Measurements from ENCODE around the gene CGB5.

DNA sequence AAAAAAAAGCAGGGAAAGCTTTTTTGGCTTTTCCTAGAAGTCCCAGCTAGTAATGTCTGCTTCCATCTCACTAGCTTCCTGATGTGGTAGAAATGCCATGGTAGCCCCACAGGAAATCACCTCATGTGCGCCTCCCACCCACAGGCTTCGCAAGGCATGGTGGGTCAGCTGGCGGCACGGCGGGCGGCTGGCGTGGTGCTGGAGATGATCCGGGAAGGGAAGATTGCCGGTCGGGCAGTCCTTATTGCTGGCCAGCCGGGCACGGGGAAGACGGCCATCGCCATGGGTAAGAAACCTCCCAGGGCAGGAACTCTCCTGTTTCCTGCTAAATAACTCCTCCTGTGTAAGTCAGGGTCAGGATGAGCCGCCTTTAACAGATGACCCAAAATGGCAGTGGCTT is 39.5 kb upstream of the CGB5 start:
- no peak for TF ChIP-seq TARDBP (IDR thresholded peaks at IDR 0.05)
- TF ChIP-seq ELF4 (IDR thresholded peaks at IDR 0.05), result no peak
- TF ChIP-seq ARNT (IDR thresholded peaks at IDR 0.05), result no peak
- no peak for TF ChIP-seq HDGF (IDR thresholded peaks at IDR 0.05; ENCODE audit: borderline replicate concordance)

Data from HEK293T (cell line).